Esophagus squamous epithelium (tissue), 5 donors: ENCODE data around the gene SEMA5B. TPM values are rescaled to one million over a fixed set of nuclear protein-coding genes. Genes with fewer than 3 reads are reported as not detected.

Experiments used
- DNase-seq: peaks from one replicate; lab custom pipeline; 2025; lab: John Stamatoyannopoulos, UW
- H3K27ac ChIP-seq, 4 donors: fragments of 200-600 bp; sonication (generic); one replicate each; pipeline ENCODE4 v1.5.1; 2016 to 2019; ENCODE audit warnings: mild to moderate bottlenecking in 1 of 4
- H3K27me3 ChIP-seq, 4 donors: fragments of 200-600 bp; sonication (generic); 1 replicate in 3 of 4; 2 replicates in 1 of 4; pipeline versions ENCODE4 v1.5.1 to v1.6.0; 2017 to 2021; ENCODE audit warnings: antibody characterized with exemption in 1 of 4
- H3K36me3 ChIP-seq, 3 donors: fragments of 200-600 bp; sonication (generic); one replicate each; pipeline ENCODE4 v1.5.1; 2016 to 2019
- H3K4me1 ChIP-seq, 3 donors: fragments of 200-600 bp; sonication (generic); one replicate each; pipeline ENCODE4 v1.5.1; 2017 to 2019
- H3K4me3 ChIP-seq, 4 donors: fragments of 200-600 bp; sonication (generic); 1 replicate in 3 of 4; 2 replicates in 1 of 4; pipeline ENCODE4 v1.5.1; 2016 to 2019; ENCODE audit warnings: mild to moderate bottlenecking in 2 of 4, moderate library complexity in 1 of 4
- H3K9me3 ChIP-seq, 3 donors: fragments of 200-600 bp; sonication (generic); one replicate each; pipeline ENCODE4 v1.5.1; 2016 to 2019
- POLR2A ChIP-seq, 4 donors: fragments of 450-650 bp; IDR thresholded peaks; one replicate each; pipeline ENCODE4 v1.6.1; 2017; ENCODE audit warnings: antibody characterized with exemption in 4 of 4, mild to moderate bottlenecking in 4 of 4, moderate library complexity in 3 of 4
- WGBS, 2 donors: methylation state at CpG; one replicate each; pipeline ENCODE4 v1.1.5; 2018; 5-methylcytosine and 5-hydroxymethylcytosine counted together
- intact Hi-C: fragments of 100-400 bp; cut with DNase I; formaldehyde crosslinking; loops from one replicate; pipeline ENCODE4 v1.15.0; 2022
- total RNA-seq, 4 donors: library from RNA; depleted of rRNA; stranded (reverse); fragments of >200 nt; gene quantifications; one replicate each; pipeline ENCODE4 v1.1.0, GENCODE V29; 2016
- TF ChIP-seq, protein P1 (sequence below), 6 experiments: fragments of 450-650 bp in 4 of 6; fragments of 200-600 bp in 2 of 6; sonication (generic) in 2 of 6; IDR thresholded peaks; one replicate each; pipeline ENCODE4 v1.5.1; 2016 to 2019; ENCODE audit warnings: antibody characterized with exemption in 6 of 6, mild to moderate bottlenecking in 4 of 6, moderate library complexity in 4 of 6
- donor health status: DM: yes; HTN: yes; CAD: no.

The SEMA5B gene
- total RNA-seq, 4 donors from 2014 or later, result 0.13 to 0.21 (median 0.19) TPM; not detected in 1

DNA sequence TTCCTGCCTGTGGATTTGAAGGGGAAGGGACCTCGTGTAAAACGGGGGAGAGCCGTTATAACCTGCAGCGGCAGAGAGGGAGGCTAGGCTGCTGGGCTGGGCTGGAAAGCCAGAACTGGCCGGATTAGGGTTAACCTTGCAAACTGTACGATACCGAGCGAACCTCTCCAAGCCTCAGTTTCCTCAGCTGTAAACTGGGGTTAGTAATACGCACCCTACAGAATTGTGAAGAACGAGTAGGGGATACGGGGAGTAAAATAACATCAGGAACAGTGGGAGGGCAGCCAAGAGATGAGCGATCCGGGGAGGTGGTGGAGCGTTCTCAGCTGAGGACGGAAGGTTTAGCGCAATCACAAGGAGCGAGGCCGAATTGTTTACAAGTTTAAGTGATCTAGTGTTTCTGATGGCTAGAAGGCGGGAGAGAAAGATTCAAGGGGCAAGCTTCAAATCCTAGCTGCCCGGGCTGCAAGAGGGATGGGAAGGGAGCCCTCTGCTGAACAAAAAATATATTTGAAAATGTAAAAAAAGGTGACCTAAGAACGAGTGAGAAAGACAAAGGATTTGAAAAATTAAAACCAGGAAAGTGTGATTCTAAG lies 768 bp upstream of the SEMA5B start:
- H3K27me3 ChIP-seq, result peaks cover 8 to 91% (median 16%) of the 10 kb centered on the region in 4 donors
- no peak for DNase-seq
- H3K27ac ChIP-seq, result peak overlapping the region in 2 of 4 donors; percentile 46 to 56
- peak overlapping the region; percentile 43 to 75 (median 52) for H3K4me3 ChIP-seq
- no peaks in the 10 kb centered on the region for H3K9me3 ChIP-seq
- peaks cover 9 to 36% (median 23%) of the 10 kb centered on the region in 3 donors for H3K4me1 ChIP-seq
- WGBS, 2 donors, result 0 to 2% methylated on average over 18 to 19 of the region's 21 CpGs
- no peaks in the 10 kb centered on the region for H3K36me3 ChIP-seq
- intact Hi-C loops, result loop anchor here (10.0 kb wide), 2 partner anchors 84 to 274 kb away; no protein-coding TSS in a partner anchor
- TF ChIP-seq POLR2A (IDR thresholded peaks at IDR 0.05), result no peak
- TF ChIP-seq, protein P1, sequence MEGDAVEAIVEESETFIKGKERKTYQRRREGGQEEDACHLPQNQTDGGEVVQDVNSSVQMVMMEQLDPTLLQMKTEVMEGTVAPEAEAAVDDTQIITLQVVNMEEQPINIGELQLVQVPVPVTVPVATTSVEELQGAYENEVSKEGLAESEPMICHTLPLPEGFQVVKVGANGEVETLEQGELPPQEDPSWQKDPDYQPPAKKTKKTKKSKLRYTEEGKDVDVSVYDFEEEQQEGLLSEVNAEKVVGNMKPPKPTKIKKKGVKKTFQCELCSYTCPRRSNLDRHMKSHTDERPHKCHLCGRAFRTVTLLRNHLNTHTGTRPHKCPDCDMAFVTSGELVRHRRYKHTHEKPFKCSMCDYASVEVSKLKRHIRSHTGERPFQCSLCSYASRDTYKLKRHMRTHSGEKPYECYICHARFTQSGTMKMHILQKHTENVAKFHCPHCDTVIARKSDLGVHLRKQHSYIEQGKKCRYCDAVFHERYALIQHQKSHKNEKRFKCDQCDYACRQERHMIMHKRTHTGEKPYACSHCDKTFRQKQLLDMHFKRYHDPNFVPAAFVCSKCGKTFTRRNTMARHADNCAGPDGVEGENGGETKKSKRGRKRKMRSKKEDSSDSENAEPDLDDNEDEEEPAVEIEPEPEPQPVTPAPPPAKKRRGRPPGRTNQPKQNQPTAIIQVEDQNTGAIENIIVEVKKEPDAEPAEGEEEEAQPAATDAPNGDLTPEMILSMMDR (IDR thresholded peaks at IDR 0.05), result peak; percentile 15 to 43 (median 35)

DNA sequence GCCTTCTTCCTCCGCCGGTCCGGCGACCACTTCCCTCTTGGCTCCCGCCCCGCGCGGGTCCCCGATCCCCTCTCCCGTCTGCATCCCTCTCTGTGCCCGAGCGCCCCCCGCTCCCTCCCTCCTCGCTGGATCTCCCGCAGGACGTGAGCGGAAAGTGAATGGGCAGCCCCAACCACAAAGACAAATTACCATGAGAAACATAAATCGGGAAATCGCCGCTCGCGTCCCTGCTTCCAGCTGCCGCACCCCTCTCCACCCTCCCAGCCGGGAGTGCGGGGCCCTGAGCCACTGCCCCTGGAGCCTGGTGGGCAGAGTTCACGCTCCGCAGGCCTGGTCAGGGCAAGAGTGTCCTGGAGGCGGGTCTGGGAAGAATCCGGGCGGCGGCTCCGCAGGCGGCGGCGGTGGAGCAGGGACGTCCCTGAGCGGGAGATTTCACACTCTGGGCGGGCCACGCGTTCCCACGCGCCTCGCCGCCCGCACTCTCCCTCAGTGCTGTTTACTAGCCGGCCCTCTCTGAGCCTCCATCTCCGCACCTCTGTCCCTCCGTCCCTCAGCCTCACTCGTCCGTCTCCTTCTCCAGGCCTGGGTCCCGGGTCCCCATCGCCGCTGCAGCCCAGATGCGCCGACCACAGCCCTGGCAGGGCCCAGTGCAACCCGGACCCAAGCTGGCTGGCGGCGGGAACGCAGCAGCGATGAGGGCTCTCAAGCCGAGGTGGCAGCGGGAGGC lies 835 bp downstream of the SEMA5B start:
- DNase-seq, result no peak
- intact Hi-C loops, result loop anchor here (10.0 kb wide), 2 partner anchors 82 to 272 kb away; no protein-coding TSS in a partner anchor
- Histone ChIP-seq H3K27me3 (peaks cover 8 to 95% (median 16%) of the 10 kb centered on the region in 4 donors), H3K4me1 (peaks cover 9 to 36% (median 23%) of the 10 kb centered on the region in 3 donors), H3K36me3 (no peaks in the 10 kb centered on the region), H3K27ac (peak overlapping the region in 1 of 4 donors; percentile 3), H3K9me3 (no peaks in the 10 kb centered on the region), H3K4me3 (peak overlapping the region; percentile 43 to 75 (median 52))
- WGBS, 2 donors, result 0 to 2% methylated on average over 7 to 23 of the region's 62 CpGs
- no peak for TF ChIP-seq POLR2A (IDR thresholded peaks at IDR 0.05)
- TF ChIP-seq, protein P1 (IDR thresholded peaks at IDR 0.05), result no peak

DNA sequence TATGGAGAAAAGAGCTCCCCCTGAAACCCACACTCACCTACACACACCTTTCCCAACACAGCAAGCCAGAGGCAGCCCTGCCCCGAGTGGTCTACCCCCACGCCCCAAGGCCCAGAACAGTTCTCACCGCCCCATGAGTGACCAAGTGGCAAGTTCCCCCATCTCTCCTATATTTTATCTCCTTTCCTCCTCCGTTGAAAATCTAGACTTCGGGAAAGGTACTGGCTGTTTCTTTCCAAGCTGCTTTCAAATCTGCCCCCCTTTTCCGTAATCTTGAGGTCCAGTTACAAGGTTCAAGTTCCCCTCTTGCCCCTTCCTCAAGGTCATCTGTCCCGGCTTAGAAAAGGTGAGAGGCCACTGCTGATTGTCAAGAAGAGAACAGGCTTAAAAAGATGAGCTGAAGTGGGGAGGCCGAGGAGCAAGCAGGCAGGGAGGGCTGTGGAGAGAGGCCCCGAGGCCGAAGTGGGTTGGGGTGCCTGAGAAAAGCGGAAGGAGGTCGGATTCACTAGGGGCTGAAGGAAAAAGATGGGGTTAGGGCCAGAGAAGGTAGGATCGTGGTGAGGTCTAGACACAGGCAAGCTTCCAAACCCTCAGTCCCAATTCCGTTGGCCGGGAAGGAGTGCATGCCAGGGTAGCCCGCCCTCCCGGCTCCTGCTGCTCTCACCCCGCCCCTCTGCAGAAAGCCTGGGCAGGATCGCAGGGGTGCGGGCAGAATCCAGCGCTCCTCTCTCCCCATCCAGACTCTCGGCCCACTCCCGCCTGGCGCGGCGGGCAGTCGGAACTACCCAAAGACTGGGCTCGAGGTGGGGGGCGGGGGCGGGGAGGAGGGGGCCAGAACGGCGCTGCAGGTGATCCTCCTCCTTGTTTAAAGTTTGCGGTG lies 1.7 kb downstream of the SEMA5B start:
- Histone ChIP-seq H3K27ac (peak overlapping the region in 1 of 4 donors; percentile 3), H3K27me3 (peaks cover 8 to 95% (median 16%) of the 10 kb centered on the region in 4 donors)

DNA sequence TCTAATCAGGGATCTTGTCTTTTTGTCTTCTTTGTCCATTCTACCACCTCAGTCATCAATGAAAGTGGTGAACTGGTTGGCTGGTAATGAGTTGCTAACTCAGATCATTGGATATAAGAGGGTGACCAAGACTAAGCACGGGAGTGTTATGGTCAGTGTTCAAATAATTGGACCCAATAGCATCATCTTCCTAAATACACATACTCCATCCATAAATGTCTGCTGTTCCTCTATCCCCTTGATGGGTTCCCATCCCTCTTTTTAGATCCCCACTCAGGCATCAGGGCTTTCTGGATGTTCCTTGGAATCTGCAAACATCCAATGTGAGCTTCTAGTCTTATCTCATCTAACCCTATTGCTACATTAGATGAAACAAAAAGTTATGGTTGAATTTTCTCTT lies 3.5 kb downstream of the SEMA5B start:
- WGBS, 2 donors, result 94 to 100% methylated on average over 1 of the region's 1 CpG
- TF ChIP-seq POLR2A (IDR thresholded peaks at IDR 0.05), result no peak
- TF ChIP-seq, protein P1 (IDR thresholded peaks at IDR 0.05), result no peak
- H3K27ac ChIP-seq, result no peak overlapping the region
- peaks cover 8 to 94% (median 13%) of the 10 kb centered on the region in 4 donors for H3K27me3 ChIP-seq
- no peak overlapping the region for H3K4me3 ChIP-seq
- H3K9me3 ChIP-seq, result no peaks in the 10 kb centered on the region
- no peaks in the 10 kb centered on the region for H3K36me3 ChIP-seq
- H3K4me1 ChIP-seq, result peaks cover 9 to 33% (median 23%) of the 10 kb centered on the region in 3 donors
- intact Hi-C loops, result loop anchor here (10.0 kb wide), 2 partner anchors 79 to 269 kb away; no protein-coding TSS in a partner anchor
- no peak for DNase-seq

More for the DNA sequence above, 1.7 kb downstream of the SEMA5B start:
- Histone ChIP-seq H3K9me3 (no peaks in the 10 kb centered on the region), H3K36me3 (no peaks in the 10 kb centered on the region), H3K4me3 (peak overlapping the region; percentile 43 to 75 (median 52)), H3K4me1 (peaks cover 9 to 36% (median 23%) of the 10 kb centered on the region in 3 donors)
- 42 to 48% methylated on average over 15 to 16 of the region's 33 CpGs for WGBS, 2 donors
- DNase-seq, result no peak
- TF ChIP-seq, protein P1 (IDR thresholded peaks at IDR 0.05), result no peak
- TF ChIP-seq POLR2A (IDR thresholded peaks at IDR 0.05), result no peak
- intact Hi-C loops, result loop anchor here (10.0 kb wide), 2 partner anchors 81 to 271 kb away; no protein-coding TSS in a partner anchor
